Measurements from ENCODE around the gene WFDC5.
"Not testable (repeated sequence)": the region's sequence is repeated elsewhere in the genome, so short reads cannot be mapped to it uniquely, and the experiment has no call there.

Gene WFDC5

GRCh38 chr20:45087097-45087790, 27.7 kb downstream of the WFDC5 start:
- no peak for DNase-seq

GRCh38 chr20:45085867-45086266, 29.1 kb downstream of the WFDC5 start:
- DNase-seq: no peak

- no peak for DNase-seq
These were observed 29.7 kb downstream of the WFDC5 start for GRCh38 chr20:45085289-45085688.

GRCh38 chr20:45083127-45083526, 31.8 kb downstream of the WFDC5 start:
- DNase-seq: no peak

- no peak for DNase-seq
These were observed 32.5 kb downstream of the WFDC5 start for GRCh38 chr20:45082468-45082867.

- DNase-seq: no peak
These were observed 33.9 kb downstream of the WFDC5 start for GRCh38 chr20:45080867-45081624.

- no peak for DNase-seq
These were observed 37.4 kb downstream of the WFDC5 start for GRCh38 chr20:45077559-45077958.

- DNase-seq: no peak
These were observed 41.8 kb downstream of the WFDC5 start for GRCh38 chr20:45073221-45073620.

- DNase-seq: no peak
These were observed 42.9 kb downstream of the WFDC5 start for GRCh38 chr20:45072066-45072465.

- DNase-seq: no peak
These were observed 43.9 kb downstream of the WFDC5 start for GRCh38 chr20:45070932-45071632.

GRCh38 chr20:45069261-45069660, 45.7 kb downstream of the WFDC5 start:
- no peak for DNase-seq

GRCh38 chr20:45067558-45067957, 47.4 kb downstream of the WFDC5 start:
- DNase-seq: no peak

GRCh38 chr20:45067087-45067486, 47.9 kb downstream of the WFDC5 start:
- no peak for DNase-seq

GRCh38 chr20:45066372-45066771, 48.6 kb downstream of the WFDC5 start:
- no peak for DNase-seq

GRCh38 chr20:45064812-45065211, 50.2 kb downstream of the WFDC5 start:
- DNase-seq: no peak

- DNase-seq: not testable (repeated sequence)
These were observed 51.9 kb downstream of the WFDC5 start for GRCh38 chr20:45063107-45063506.

GRCh38 chr20:45061244-45061643, 53.7 kb downstream of the WFDC5 start:
- no peak for DNase-seq

- DNase-seq: no peak
These were observed 54.7 kb downstream of the WFDC5 start for GRCh38 chr20:45060294-45060693.
